Measurements from ENCODE around the gene STAG3. TPM values are rescaled to one million over a fixed set of nuclear protein-coding genes. Genes with fewer than 3 reads are reported as not detected.

The STAG3 gene
- total RNA-seq, 1 experiment from 2014 or later = 1.7 TPM

- CTCF ChIA-PET = no interaction called here
- in situ Hi-C loops (cut with HindIII; ENCODE audit: low pct_unique_long_range_greater_than_20kb, low sequenced_read_pairs) = no loop called here
Observed at GRCh38 chr7:100221231-100221718, 43.6 kb downstream of the STAG3 start.

GRCh38 chr7:100221767-100222444, 44.2 kb downstream of the STAG3 start:
- DNase-seq (ENCODE audit: low read depth, low spot score) = no peak
- H3K27me3 ChIP-seq (ENCODE audit: control insufficient read depth, insufficient read depth, low read length) = no peaks in the 10 kb centered on the region
- CTCF ChIA-PET = no interaction called here
- POLR2A ChIA-PET = no interaction called here
- TF ChIP-seq TCF7L2 (IDR thresholded peaks at IDR 0.05; ENCODE audit: low read depth, low read length) (no peak), CTCF (IDR thresholded peaks at IDR 0.05) (no peak), REST (IDR thresholded peaks at IDR 0.05; ENCODE audit: insufficient read depth in 1 of 2, low read depth in 2 of 2, low read length in 1 of 2) (no peak)
- ATAC-seq = no peak
- no peaks in the 10 kb centered on the region for H3K4me1 ChIP-seq (ENCODE audit: control insufficient read depth, insufficient read depth, low read length)
- BruUV-seq (replicated peaks) = no TSS peak
- no peaks in the 10 kb centered on the region for H3K9me3 ChIP-seq (ENCODE audit: control insufficient read depth, insufficient read depth, low read depth, low read length)
- H3K36me3 ChIP-seq (ENCODE audit: control insufficient read depth, insufficient read depth, low read length) = no peaks in the 10 kb centered on the region
- in situ Hi-C loops (cut with HindIII; ENCODE audit: low pct_unique_long_range_greater_than_20kb, low sequenced_read_pairs) (no loop called here), intact Hi-C loops (cut with micrococcal nuclease; ENCODE audit: unreplicated experiment) (no loop called here)
- no peak overlapping the region for H3K27ac ChIP-seq (ENCODE audit: low read length)
- H3K4me3 ChIP-seq (ENCODE audit: low read depth in 2 of 2, low read length in 2 of 2) = no peak overlapping the region

More at GRCh38 chr7:100221231-100221718, 43.6 kb downstream of the STAG3 start:
- no TSS peak for BruUV-seq (replicated peaks)
- no peaks in the 10 kb centered on the region for H3K27me3 ChIP-seq (ENCODE audit: control insufficient read depth, insufficient read depth, low read length)
- H3K9me3 ChIP-seq (ENCODE audit: control insufficient read depth, insufficient read depth, low read depth, low read length) = no peaks in the 10 kb centered on the region
- intact Hi-C loops (cut with micrococcal nuclease; ENCODE audit: unreplicated experiment) = no loop called here
- POLR2A ChIA-PET = no interaction called here
- no peak overlapping the region for H3K4me3 ChIP-seq (ENCODE audit: low read depth in 2 of 2, low read length in 2 of 2)
- no peak for ATAC-seq
- H3K36me3 ChIP-seq (ENCODE audit: control insufficient read depth, insufficient read depth, low read length) = no peaks in the 10 kb centered on the region
- TF ChIP-seq POLR2AphosphoS5 (IDR thresholded peaks at IDR 0.05; ENCODE audit: low read depth, low read length) = no peak
- no peak for TF ChIP-seq CTCF (IDR thresholded peaks at IDR 0.05)
- no peak for TF ChIP-seq SIN3A (IDR thresholded peaks at IDR 0.05; ENCODE audit: borderline replicate concordance, insufficient read depth, low read depth, low read length)
- TF ChIP-seq REST (IDR thresholded peaks at IDR 0.05; ENCODE audit: insufficient read depth in 1 of 2, low read depth in 2 of 2, low read length in 1 of 2) = no peak
- TF ChIP-seq TCF7L2 (IDR thresholded peaks at IDR 0.05; ENCODE audit: low read depth, low read length) = no peak
- no peak overlapping the region for H3K27ac ChIP-seq (ENCODE audit: low read length)
- DNase-seq (ENCODE audit: low read depth, low spot score) = no peak
- H3K4me1 ChIP-seq (ENCODE audit: control insufficient read depth, insufficient read depth, low read length) = no peaks in the 10 kb centered on the region

All from Panc1 (cell line).